HAP-1 (cell line): ENCODE results near the gene HSDL2.
A peak's percentile ranks its signal among the peaks of the same experiment; 100 is the strongest.

Source experiments
- DNase-seq, 2 experiments: peaks; one replicate each; pipeline ENCODE4 v3.0.0-alpha.2; 2016 to 2020; ENCODE audit warnings: low spot score in 2 of 2
- H3K27me3 ChIP-seq: fragments of 250-450 bp; sonication (Bioruptor Pico); 2 replicates; pipeline ENCODE4 v1.5.1; 2020; ENCODE audit warnings: low read depth, mild to moderate bottlenecking, moderate library complexity
- H3K36me3 ChIP-seq: fragments of 250-450 bp; sonication (Bioruptor Pico); replicated peaks from 2 replicates; pipeline ENCODE4 v1.5.1; 2020; ENCODE audit warnings: mild to moderate bottlenecking
- H3K4me1 ChIP-seq: fragments of 250-450 bp; sonication (Bioruptor Pico); 2 replicates; pipeline ENCODE4 v1.5.1; 2020; ENCODE audit warnings: mild to moderate bottlenecking
- H3K4me3 ChIP-seq: fragments of 250-450 bp; sonication (Bioruptor Pico); 2 replicates; pipeline ENCODE4 v1.5.1; 2020; ENCODE audit warnings: mild to moderate bottlenecking, moderate library complexity
- H3K9me3 ChIP-seq: fragments of 250-450 bp; sonication (Bioruptor Pico); 2 replicates; pipeline ENCODE4 v1.5.1; 2020; ENCODE audit warnings: mild to moderate bottlenecking, moderate library complexity
- in situ Hi-C: fragments of 300-500 bp; cut with MboI; formaldehyde crosslinking; loops from 3 replicates; pipeline ENCODE4 v1.14.3; 2020; ENCODE audit warnings: low sequenced_read_pairs, inconsistent platforms, mixed read lengths

HSDL2 gene

DNA sequence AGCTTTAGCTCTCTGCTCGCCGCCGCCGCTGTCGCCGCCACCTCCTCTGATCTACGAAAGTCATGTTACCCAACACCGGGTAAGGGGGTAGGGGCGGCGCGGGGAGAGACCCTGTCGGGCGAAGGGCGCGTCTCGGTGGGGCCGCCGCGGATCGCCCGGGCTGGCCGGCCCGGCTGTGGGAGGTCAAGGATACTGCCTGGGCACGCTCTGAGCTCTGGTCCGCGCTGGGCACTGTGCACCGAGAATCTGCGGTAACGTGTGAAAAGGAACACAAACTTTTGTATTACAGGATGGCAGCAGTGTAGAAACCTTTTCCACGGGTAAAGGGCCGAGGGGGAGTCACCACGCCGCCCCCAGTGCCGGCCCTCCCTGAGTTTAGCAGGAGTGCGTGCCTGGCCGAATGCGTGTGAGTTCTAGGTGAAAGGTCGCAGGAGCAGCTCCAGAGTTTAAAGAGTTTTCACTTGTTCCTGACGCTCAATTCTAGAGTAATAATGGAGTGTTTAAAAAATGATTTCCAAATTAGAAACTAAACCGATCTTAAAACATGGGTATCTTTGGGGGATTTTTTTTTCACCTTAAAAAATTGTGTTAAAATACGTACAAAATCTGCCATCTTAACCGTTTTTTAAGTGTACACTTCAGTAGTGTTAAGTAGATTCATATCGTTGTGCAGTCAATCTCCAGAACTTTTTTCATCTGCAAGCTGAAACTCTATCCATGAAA lies at the start of gene HSDL2:
TSS of gene HSDL2 (plus strand) at position 7 of the 723 bp plus-strand sequence. CDS start at position 63, 56 bp downstream.
- no peaks in the 10 kb centered on the region for H3K9me3 ChIP-seq
- H3K27me3 ChIP-seq: no peaks in the 10 kb centered on the region
- peak; percentile 38 to 50 for DNase-seq
- H3K36me3 ChIP-seq: no peaks in the 10 kb centered on the region; the same call in 1 of the 2 replicates
- peak within 1 kb of the TSS; percentile 82 for H3K4me3 ChIP-seq
- in situ Hi-C loops: no loop called here
- H3K4me1 ChIP-seq: peaks cover 41% of the 10 kb centered on the region

DNA sequence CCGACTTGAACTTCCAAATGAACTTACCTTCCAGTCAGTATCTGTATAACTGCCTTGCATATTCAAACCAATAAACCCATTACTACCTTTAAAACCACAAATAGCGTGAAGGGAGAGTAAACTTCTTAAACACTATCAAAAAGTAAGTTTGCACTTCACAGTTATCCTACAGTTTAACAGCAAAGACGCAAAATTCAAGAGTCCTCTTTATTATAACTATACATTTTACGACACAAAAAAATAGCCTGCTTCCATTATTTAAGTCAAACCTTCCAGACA lies 48.3 kb upstream of the HSDL2 start:
- no peaks in the 10 kb centered on the region for H3K9me3 ChIP-seq
- peak overlapping the region; percentile 86 for H3K4me3 ChIP-seq
- no peaks in the 10 kb centered on the region for H3K27me3 ChIP-seq
- in situ Hi-C loops: no loop called here
- peaks cover 25% of the 10 kb centered on the region for H3K4me1 ChIP-seq
- H3K36me3 ChIP-seq: peaks cover 4% of the 10 kb centered on the region; the same call in 1 of the 2 replicates
- peak in 1 of 2 experiments; percentile 30 for DNase-seq

DNA sequence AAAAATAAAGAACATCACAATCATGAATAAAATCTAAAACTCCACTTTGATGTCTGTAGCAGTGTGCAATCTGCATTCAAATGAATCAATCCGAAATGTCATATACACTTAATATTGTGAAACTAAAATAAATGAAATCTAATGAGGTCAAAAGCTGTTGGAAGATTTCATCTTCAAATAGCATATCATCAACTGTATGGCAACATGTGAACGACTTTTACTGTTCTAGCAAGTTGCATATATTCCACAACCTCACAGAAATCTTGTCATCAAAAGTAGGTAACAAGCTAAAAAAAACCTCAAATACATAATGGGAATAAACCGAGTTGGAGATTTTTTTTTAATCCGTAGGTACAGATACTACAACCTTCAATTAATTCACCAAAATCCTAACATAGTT lies 47.7 kb upstream of the HSDL2 start:
- peaks cover 4% of the 10 kb centered on the region; the same call in 1 of the 2 replicates for H3K36me3 ChIP-seq
- in situ Hi-C loops: no loop called here
- H3K4me1 ChIP-seq: peaks cover 24% of the 10 kb centered on the region
- no peaks in the 10 kb centered on the region for H3K9me3 ChIP-seq
- no peak for DNase-seq
- H3K4me3 ChIP-seq: peak overlapping the region; percentile 86
- H3K27me3 ChIP-seq: no peaks in the 10 kb centered on the region

DNA sequence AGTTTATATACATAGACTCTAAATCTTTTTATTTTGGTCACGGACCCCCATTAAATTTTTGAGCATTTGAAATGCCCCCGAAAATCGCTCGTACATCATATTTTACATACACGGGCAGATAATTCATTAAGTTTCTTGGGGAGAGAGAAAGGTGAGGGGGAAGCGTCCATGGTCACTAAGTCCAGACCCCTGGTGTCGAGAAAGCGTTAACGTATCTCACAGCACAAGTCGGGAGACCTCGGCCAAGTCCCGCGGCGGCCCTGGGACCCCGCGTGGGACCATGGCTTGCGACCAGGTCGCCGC lies 47.3 kb upstream of the HSDL2 start:
- no peaks in the 10 kb centered on the region for H3K9me3 ChIP-seq
- H3K4me3 ChIP-seq: peak overlapping the region; percentile 86
- H3K36me3 ChIP-seq: peaks cover 4% of the 10 kb centered on the region; the same call in 1 of the 2 replicates
- peak in 1 of 2 experiments; percentile 70 for DNase-seq
- H3K4me1 ChIP-seq: peaks cover 24% of the 10 kb centered on the region
- in situ Hi-C loops: no loop called here
- no peaks in the 10 kb centered on the region for H3K27me3 ChIP-seq

DNA sequence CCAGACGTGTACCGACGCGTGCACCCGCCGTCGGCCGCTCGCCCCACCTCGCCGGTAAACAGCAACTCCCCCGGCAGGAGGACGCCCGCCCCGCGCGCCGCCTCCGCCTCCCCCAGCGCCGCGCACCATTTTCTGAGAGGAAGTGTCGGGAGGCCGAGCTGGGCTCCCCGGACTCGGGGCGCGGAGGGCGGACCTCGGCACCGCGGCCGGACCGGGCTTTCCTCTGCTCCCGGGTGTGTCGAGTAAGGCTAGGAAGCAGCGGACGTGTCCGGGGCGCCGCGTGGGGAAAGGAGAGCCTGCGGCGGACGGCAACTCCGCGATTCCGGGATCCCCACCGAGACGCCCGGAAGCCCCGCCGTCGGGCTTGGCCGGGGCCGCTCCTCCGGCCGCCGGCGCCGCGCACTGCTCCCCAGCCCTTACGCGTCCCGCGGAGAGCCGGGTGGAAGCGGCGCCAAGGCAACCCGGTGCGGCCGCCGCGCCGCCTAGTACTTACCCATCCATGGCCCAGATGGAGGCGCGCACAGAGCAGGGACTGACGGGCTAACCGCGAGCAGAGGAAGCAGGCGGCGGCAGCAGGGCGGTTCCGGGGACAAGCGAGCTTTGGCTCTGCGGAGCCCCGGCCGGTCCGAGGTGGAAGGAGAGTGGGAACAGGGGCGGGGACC lies 46.8 kb upstream of the HSDL2 start, which contains the start of gene PTBP3:
TSS of gene PTBP3 (minus strand) at position 643 of the 662 bp plus-strand sequence. CDS start 35,754 bp downstream, outside the sequence.
- no peaks in the 10 kb centered on the region for H3K27me3 ChIP-seq
- in situ Hi-C loops: no loop called here
- H3K4me1 ChIP-seq: peaks cover 21% of the 10 kb centered on the region
- H3K36me3 ChIP-seq: peaks cover 4% of the 10 kb centered on the region; the same call in 1 of the 2 replicates
- DNase-seq: peak in 1 of 2 experiments; percentile 82
- peak within 1 kb of the TSS; percentile 86 for H3K4me3 ChIP-seq
- H3K9me3 ChIP-seq: no peaks in the 10 kb centered on the region

DNA sequence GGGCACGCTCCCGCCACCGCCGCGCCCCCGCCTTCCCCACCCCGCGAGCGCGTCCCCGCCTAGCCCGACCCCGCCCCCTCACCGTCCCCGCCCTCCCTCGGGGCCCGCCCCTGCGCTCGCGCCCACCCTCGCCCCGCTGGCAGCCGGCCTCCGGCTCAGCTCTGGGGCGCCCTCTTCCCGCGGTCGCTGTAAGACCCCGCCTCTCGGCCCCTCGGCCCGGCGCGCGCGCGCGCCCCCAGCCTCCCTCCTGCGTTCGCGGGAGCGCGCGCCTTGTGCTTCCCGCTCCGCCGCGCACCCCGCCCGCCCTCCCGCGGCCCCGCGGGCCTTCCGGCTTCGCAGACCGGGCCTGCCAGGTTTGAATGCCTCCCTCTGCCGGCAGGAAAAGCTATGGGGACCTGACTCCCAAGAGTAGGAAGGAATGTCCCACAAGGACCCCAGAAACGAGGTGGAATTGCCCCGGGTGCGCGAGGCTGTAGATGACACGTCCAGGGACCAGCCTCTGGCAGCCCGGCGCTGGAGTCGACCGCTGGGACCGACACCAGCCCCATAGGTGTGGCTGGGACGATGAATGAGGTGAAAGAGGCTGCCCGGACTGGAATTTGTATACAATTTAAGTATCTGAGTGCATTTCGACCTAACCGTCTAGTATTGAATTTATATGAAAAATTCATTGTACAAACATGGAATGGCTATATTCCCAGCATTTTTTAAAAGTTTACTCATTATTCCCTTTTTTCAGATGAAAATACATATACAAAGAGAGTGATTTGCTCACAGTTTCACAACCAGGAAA lies 46.1 kb upstream of the HSDL2 start:
- peak; percentile 89 to 95 for DNase-seq
- H3K4me3 ChIP-seq: peak overlapping the region; percentile 86
- in situ Hi-C loops: no loop called here
- peaks cover 15% of the 10 kb centered on the region for H3K4me1 ChIP-seq
- H3K36me3 ChIP-seq: peaks cover 4% of the 10 kb centered on the region; the same call in 1 of the 2 replicates
- H3K27me3 ChIP-seq: no peaks in the 10 kb centered on the region
- no peaks in the 10 kb centered on the region for H3K9me3 ChIP-seq

DNA sequence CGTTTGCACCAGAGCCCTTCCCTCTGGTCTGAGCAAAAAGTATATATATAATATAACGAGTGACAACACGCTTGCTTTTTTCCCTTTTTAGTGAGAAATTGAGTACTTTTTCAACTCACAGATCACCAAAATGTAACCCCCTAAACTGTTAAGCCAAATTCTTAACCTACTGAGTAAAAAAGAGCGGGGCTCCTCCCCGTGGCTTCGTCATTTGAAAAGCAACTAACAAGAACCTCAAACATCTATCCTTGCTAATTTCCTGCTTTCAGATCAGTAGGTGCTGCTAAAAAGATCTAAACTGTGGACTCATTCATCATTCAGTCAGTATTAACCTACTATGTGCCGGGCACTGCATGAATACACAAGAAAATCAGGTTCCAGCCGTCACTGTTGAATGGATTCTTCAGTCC lies 45.5 kb upstream of the HSDL2 start:
- H3K27me3 ChIP-seq: no peaks in the 10 kb centered on the region
- peak overlapping the region; percentile 49 for H3K4me3 ChIP-seq
- H3K9me3 ChIP-seq: no peaks in the 10 kb centered on the region
- peaks cover 4% of the 10 kb centered on the region; the same call in 1 of the 2 replicates for H3K36me3 ChIP-seq
- in situ Hi-C loops: no loop called here
- peaks cover 15% of the 10 kb centered on the region for H3K4me1 ChIP-seq
- no peak for DNase-seq

DNA sequence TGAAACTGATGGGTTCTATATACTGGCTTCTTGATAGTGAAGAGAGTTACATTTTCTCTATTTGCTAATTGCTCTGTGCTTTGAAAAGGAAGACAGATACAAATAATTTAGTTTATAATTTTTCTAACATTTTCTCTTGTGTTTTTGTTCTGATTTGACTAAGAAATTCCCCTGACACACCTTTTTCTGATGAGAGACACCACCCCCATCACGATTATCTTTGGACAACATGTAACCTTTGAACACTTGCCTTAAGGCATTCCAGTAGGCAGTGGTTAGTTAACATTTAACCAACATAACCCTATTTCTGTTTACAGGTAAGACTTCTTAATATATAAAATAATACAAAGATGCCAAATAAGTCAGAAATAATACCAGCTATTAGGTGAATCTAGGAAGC lies 42.4 kb upstream of the HSDL2 start:
- in situ Hi-C loops: no loop called here

DNA sequence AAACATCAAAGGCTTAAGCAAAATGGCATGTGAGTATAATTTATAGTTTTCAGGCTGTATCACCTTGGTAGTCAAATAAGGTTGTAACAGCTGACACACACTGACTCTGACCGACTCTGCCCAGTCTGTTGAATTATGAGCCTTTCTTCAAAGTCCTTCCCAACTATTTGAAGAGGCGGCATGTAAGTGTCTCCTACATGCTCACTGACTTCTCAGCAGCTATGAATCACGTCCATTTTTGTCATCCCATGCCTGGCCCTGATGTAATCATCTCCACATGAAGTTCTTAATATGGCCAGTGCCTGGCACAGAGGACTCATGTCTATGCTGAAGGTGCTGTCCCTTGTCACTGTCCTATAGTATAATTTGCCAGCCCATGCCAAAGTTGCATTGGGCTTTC lies 41.3 kb upstream of the HSDL2 start:
- Histone ChIP-seq H3K27me3 (no peaks in the 10 kb centered on the region), H3K4me1 (0 out of 2 replicates have a peak, but pooled peaks cover 3% of the 10 kb centered on the region), H3K4me3 (no peak overlapping the region), H3K36me3 (no peaks in the 10 kb centered on the region), H3K9me3 (no peaks in the 10 kb centered on the region)
- in situ Hi-C loops: no loop called here
- no peak for DNase-seq

More for the DNA sequence above, 42.4 kb upstream of the HSDL2 start:
- no peak for DNase-seq
- no peaks in the 10 kb centered on the region for H3K9me3 ChIP-seq
- H3K4me3 ChIP-seq: no peak overlapping the region
- H3K27me3 ChIP-seq: no peaks in the 10 kb centered on the region
- H3K4me1 ChIP-seq: 0 out of 2 replicates have a peak, but pooled peaks cover 3% of the 10 kb centered on the region
- H3K36me3 ChIP-seq: peaks cover 4% of the 10 kb centered on the region; the same call in 1 of the 2 replicates

DNA sequence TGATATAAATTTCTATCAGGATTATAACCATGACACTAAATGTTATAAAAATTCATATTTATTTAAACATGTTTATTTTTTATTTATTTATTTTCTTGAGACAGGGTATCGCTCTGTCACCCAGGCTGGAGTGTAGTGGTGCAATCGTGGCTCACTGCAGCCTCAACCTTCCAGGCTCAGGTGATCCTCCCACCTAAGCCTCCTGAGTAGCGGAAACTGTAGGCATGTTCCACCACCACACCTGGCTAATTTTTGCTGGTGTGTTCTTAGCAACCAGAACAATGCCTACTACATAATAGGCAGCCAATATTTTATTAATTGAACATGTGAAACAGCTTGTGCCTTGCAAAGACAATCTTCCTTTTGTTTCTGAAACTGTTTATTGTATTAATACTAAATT lies 40.0 kb upstream of the HSDL2 start:
- no peak for DNase-seq
- H3K4me3 ChIP-seq: no peak overlapping the region
- no peaks in the 10 kb centered on the region for H3K9me3 ChIP-seq
- H3K27me3 ChIP-seq: no peaks in the 10 kb centered on the region
- in situ Hi-C loops: no loop called here
- no peaks in the 10 kb centered on the region for H3K4me1 ChIP-seq
- H3K36me3 ChIP-seq: no peaks in the 10 kb centered on the region

DNA sequence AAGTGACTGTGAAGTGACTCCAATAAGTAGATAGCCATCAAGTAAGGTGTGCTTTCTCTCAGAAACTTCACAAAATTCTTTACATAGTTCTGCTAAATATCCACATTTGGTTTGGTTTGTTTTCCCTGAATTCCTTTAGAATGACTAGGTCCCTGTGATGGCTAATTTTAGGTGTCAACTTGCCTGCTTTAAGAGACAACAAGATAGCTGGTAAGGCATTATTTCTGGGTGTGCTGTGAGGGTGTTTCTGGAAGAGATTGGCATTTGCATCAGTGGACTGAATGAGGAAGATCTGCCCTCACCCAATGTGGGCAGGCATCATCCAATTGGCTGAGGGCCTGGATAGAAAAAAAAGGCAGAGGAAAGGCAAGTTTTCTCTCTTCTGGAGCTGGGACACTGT lies 38.2 kb upstream of the HSDL2 start:
- in situ Hi-C loops: no loop called here
- Histone ChIP-seq H3K27me3 (no peaks in the 10 kb centered on the region), H3K9me3 (no peaks in the 10 kb centered on the region), H3K4me3 (no peak overlapping the region), H3K4me1 (no peaks in the 10 kb centered on the region), H3K36me3 (no peaks in the 10 kb centered on the region)
- DNase-seq: no peak

DNA sequence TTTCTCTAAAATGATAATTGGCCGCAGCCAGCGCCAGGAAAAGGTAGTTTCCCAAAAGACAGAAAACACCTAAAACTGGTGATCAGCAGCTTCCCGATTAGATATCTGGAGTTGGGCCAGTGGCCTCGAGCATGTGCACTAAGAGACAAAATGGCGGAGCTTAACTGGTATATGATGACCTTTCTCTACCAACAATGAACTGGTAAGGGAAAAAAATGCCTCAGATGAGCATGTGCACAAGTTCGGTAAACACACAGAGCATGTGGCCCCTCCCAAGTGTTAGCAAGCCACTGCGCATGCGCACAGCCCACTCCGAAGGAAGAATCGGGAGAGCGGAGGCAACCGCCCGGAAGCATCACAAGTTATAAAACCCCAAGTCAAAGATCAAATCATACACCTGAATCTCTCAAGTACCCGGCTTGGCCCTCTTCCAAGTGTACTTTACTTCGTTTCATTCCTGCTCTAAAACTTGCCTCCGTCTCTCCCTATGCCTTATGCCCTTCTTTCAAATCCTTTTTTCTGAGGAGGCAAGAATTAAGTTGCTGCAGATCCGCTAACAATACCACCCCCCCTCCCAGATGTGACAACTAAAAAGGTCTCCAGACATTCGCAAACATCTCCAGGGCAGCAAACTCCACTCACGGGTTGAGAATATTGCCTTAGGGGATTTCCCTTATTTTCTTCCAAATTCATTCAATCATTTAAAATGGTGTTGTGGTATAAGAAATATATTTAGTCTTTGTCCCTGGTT lies 31.5 kb upstream of the HSDL2 start:
- in situ Hi-C loops: no loop called here
- Histone ChIP-seq H3K9me3 (no peaks in the 10 kb centered on the region), H3K4me1 (peaks cover 16% of the 10 kb centered on the region), H3K4me3 (peak overlapping the region; percentile 12), H3K36me3 (no peaks in the 10 kb centered on the region; the same call in 1 of the 2 replicates), H3K27me3 (peaks cover 10% of the 10 kb centered on the region)
- DNase-seq: peak; percentile 71 to 88

DNA sequence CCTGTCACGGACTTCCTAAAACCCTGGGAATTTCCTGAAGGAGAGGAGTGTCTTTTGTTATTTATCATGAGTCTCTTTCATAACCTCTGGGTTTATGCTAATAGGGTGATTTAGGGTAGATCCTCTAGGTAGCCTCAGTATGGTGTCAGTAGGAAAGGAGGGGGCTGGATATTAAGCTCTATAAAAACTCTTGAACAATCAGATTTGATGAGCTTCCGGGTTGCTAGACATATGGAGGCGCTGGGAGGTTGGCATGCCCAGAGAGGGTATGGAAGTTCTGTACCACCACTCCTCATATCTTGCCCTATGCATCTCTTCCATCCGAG lies 30.9 kb upstream of the HSDL2 start:
- H3K36me3 ChIP-seq: no peaks in the 10 kb centered on the region; the same call in 1 of the 2 replicates
- DNase-seq: no peak
- no peak overlapping the region for H3K4me3 ChIP-seq
- peaks cover 16% of the 10 kb centered on the region for H3K4me1 ChIP-seq
- peaks cover 10% of the 10 kb centered on the region for H3K27me3 ChIP-seq
- H3K9me3 ChIP-seq: no peaks in the 10 kb centered on the region
- in situ Hi-C loops: no loop called here
